GM03348 (cell line): ENCODE data around the gene AFG1L.
"Not testable (repeated sequence)": the region's sequence is repeated elsewhere in the genome, so short reads cannot be mapped to it uniquely, and the experiment has no call there.

Experiments
- DNase-seq: peaks from one replicate; pipeline ENCODE4 v3.0.0; 2012; ENCODE audit warnings: low spot score

AFG1L gene

GRCh38 chr6:108523697-108524096, 228.8 kb downstream of the AFG1L start:
- no peak for DNase-seq

- DNase-seq, result no peak
Measured at GRCh38 chr6:108524528-108525248, 229.8 kb downstream of the AFG1L start.

- peak; percentile 65 for DNase-seq
Measured at GRCh38 chr6:108526739-108527174, 231.9 kb downstream of the AFG1L start.

GRCh38 chr6:108528878-108529277, 234.0 kb downstream of the AFG1L start:
- no peak for DNase-seq

DNA sequence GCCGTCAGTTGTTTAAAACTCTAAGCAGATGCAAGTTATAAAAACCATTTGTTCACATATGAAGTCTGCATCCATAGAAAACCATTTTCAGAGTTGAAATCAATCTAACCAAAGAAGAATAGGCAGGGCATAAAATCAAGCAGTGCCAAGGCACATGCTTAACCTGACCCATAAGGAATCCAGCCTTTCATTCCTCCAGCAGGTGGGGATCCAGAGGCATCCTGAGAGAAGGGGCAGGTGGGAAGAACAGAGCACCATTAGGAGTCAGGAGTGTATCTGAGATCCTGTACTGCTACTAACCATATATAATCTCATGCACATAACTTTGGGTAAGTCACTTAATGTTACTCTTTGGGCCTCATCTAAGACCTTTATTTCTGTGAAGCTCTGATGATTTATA, 236.5 kb downstream of the AFG1L start:
- DNase-seq, result no peak

DNA sequence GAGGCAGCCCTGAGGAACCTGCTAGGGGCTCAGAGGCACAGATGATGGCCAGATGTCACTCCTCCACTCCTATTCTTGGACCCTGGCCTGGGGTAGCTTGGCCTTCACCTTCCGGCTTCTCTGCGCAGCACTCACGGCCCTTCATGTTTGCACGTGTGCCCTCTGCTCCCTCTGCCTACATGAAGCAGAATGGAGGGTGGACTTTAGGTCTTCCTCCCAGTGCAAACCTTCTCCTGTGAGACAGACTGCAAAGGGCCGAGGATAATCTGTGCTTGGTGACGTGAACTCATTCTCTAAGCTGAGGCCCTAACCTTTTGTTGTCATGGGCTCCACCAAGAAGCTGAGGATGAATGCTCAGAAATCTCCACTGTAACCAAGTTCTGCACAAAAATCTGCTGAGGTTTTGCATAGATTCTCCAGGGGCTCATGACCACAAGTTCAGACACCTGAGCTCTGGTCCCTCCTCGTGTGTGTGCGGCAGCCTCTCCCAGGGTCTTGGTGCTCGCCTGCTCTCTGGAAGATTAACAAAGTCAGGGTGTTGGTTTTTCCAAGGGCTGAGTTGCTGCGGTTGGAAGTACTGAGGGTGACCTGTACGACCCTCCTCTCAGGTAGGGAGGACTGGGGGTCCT, 240.4 kb downstream of the AFG1L start:
- DNase-seq, result no peak

DNA sequence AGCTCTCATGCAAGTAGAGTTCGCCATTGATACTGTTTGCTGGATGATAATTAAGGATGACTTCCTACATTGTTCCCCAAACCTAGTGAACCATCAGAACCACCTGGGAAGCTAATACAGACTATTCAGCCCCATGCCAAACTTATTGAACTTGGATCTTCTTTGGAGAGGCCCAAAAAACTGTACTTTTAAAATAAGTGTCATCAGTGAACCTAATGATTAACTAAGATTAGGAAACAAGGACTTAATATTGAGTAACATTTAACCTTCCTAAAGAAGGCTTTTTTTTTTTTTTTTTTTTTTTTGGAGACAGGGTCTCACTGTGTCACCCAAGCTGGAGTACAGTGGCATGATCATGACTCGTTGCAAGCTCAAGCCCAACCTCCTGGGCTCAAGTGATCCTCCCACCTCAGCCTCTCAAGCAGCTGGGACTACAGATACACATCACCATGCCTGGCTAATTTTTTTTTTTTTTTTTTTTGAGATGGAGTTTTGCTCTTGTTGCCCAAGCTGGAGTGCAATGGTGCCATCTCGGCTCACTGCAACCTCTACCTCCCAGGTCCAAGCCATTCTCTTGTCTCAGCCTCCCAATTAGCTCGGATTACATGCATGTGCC, 241.2 kb downstream of the AFG1L start:
- DNase-seq, result not testable (repeated sequence)

- DNase-seq, result peak; percentile 78
Measured at GRCh38 chr6:108541843-108542759, 247.2 kb downstream of the AFG1L start.

DNA sequence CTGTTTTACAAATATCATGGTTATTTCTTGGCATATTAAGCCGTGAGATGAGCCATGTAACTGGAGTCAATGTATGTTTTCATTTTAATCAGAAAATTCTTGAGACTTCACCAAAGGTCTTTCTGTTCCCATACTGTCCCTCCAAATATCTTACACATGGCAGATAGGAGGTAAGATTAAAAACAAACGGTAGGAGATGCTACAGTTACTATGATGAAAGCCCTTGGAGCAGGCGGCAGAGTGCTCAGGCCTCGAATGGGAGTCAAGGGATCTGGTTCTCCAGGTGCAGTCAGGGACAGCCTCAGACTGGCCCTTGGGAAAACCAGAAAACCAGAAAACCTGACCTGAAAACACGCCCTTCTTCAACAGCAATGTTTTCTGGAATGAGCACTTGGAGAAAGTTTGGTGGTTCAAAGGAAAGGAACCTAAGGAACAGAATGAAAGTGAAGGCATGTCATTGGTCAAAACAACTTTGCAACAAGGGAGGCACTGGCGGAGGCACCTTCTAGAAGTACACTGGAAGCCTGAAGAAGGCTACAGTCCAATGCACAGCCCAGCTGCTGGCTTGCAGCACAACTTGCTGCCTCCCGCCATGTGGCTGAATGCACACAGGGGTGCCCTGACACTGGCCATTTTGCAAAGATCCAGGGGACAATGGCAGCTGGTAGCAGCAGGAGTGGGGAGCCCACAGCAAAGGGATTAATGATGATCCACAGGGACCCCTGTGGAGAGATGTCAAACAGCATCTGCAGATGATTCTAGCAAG, 248.5 kb downstream of the AFG1L start:
- no peak for DNase-seq

GRCh38 chr6:108544606-108545005, 249.8 kb downstream of the AFG1L start:
- DNase-seq, result peak; percentile 59

GRCh38 chr6:108546079-108547049, 251.5 kb downstream of the AFG1L start:
- DNase-seq, result no peak

GRCh38 chr6:108549241-108549640, 254.4 kb downstream of the AFG1L start:
- DNase-seq, result no peak

DNA sequence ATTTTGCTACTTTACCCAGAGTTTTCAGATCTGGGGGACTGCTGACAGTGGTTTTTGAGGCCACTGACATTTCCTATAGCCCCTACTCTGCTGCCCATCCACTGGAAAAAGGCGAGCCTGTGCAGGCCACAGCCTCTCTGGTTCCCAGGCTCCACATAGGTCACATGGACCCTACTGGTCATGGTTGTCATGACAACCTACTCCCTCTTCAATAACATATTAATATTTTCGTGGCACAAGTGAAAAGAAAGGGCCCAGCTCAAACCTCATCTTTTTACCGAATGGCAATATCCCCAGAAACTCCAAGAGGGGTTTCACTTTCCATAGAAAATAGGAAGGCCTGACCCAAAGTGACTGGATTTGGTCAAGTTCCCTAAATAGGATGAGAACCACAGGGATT, 254.9 kb downstream of the AFG1L start:
- no peak for DNase-seq

GRCh38 chr6:108550256-108550655, 255.4 kb downstream of the AFG1L start:
- no peak for DNase-seq

DNA sequence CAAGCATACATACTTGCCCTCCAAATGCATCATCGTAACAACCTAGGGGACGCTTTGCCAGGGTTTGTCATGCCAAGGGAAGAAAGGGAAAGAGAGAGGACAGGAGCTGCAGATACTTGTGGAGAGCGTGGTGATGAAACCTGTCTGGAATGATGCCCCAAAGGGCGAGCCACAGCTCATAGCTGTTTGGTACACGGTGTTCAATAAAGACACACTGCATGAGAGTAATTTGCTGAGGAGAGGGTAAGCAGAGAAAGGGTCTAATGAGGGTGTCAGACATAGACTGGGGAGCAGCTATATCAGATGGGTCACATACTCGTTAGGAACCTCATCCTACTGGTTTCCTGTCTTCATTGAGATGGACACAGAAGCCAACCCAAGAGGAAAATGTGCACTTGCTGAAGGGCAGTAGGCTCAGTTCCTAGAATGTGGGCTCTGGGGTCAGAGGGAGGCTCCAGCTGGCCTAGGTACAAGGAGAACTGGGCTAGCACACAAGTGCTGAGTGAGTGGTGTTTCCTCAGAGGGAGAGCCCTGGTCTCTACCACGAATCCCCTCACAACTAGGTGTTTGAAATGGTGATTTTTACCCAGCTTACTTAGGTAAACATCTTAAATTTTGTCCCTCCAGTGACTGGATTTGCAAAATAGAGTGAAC, 260.7 kb downstream of the AFG1L start:
- DNase-seq, result no peak

DNA sequence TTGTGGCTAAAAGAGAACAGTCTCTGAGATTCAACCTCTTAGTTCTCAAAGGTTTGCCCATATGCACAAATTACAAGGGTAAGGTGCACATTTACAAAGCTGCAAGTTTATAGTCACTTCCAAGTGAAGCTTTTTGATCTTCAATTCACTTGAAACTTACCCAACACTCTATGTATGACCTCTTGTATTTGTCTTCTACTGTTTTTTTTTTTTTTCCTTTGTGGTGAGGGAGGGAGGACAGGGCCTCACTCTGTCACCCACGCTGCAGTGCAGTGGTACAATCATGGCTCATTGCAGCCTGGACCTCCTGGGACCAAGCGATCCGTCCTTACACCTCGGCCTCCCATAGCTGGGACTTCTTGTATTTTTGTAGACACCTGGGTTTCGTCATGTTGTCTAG, 261.4 kb downstream of the AFG1L start:
- DNase-seq, result no peak

DNA sequence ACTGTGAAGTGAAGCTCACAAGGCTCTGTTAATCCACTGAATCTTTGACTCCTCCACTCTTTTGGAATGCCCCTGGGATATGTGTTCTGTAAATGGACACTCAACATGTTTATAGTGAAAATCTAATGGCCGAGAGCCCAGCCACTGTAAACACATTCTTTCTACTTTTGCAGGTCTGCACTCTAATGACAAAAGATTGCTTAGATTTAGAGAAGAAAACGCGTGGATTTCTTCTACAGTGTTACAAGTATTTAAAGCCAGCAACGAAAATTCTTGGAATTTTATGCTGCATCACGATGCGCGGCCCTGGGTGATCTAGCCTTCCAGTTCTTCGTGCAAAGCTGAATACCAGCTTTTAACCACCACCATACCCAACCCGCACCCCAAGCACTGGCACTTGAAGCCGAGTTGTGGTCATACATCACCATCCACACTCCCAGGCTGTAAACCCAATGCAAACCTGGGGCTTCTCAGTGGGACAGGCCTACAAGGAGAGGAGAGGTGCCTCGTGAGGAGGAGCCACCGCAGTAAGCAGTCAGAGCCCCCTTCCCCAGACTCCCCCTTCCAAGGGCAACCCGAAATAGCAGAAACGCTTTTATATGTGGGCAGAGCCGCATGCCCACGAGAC, 262.1 kb downstream of the AFG1L start:
- DNase-seq, result no peak

DNA sequence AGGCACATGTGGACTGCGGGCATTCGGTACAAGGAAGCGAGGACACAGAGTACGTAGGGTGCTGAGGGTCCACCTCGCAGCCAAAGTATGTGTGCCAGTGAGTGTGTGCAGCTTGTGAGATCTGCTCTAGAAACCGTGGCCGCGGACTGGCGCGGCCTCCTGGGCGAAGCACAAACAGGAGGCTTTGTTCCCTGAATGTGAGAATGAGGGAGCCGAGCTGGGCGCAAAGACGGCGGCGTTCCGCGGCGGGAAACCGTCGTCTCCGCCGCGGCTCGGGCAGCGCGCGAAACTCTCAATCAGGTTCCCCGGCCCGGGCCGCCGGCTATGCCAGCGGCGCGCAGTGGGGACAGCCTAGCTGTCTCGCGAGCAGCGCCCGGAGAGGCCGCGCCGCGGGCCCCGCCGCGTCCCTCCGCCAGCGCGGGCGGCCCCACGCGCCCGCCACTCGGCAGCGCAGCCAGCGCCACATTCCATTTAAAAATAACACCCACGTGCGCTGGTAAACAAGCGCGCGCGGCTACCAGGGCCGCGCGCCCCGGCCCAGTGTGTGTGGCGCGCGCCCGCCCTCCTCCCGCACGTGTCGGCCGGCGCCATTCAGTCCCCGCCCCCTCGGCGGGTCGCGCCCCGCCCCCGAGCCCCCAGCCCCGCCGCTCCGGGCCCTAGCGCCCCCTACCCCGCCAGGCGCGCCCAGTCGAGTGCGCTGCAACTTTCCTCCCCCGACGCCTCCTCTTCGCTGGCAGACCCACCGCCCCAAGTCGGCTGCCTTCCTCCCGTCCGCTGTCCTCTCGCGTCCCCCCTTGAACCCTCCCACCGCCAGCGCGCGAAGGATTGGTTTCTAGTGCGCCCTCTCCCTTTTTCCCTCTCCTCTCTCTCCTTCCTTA, 262.9 kb downstream of the AFG1L start:
- DNase-seq, result peak; percentile 91
